ENCODE data around the gene SETD5. TPM values are rescaled to one million over a fixed set of nuclear protein-coding genes. Genes with fewer than 3 reads are reported as not detected.

Gene SETD5
- total and polyA plus RNA-seq, 2 experiments from 2014 or later = 143 to 172 TPM

- Histone ChIP-seq H3K27ac (ENCODE audit: low read depth) (0 out of 2 replicates have a peak overlapping the region, but pooled peaks have one; percentile 85), H3K27me3 (ENCODE audit: insufficient read depth) (no peaks in the 10 kb centered on the region), H3K4me3 (no peak overlapping the region), H3K36me3 (ENCODE audit: insufficient read depth) (no peaks in the 10 kb centered on the region), H2AFZ (no peak overlapping the region), H3K4me1 (ENCODE audit: insufficient read depth) (peaks cover 25% of the 10 kb centered on the region), H3K4me2 (peak overlapping the region; percentile 40), H3K79me2 (replicated peaks; ENCODE audit: insufficient read depth) (no peaks in the 10 kb centered on the region), H3F3A (replicated peaks; ENCODE audit: low read depth) (no peaks in the 10 kb centered on the region), H4K20me1 (replicated peaks; ENCODE audit: insufficient read depth) (no peaks in the 10 kb centered on the region), H3K9me2 (ENCODE audit: insufficient read depth) (no peaks in the 10 kb centered on the region)
- Mint-ChIP-seq H3K27me3 (ENCODE audit: insufficient read depth, low read depth, poor library complexity) (no peaks in the 10 kb centered on the region), H3K4me3 (no peak overlapping the region; the same call in 2 of the 3 replicates), H3K27ac (peak overlapping the region; percentile 92), H3K4me1 (peaks cover 51% of the 10 kb centered on the region), H3K9me3 (no peaks in the 10 kb centered on the region), H3K36me3 (ENCODE audit: low read depth) (peaks cover 10% of the 10 kb centered on the region)
- peak; percentile 95 to 97 for TF ChIP-seq CTCF (conservative IDR thresholded peaks at IDR 0.05; ENCODE audit: low read depth in 2 of 2)
- TF ChIP-seq NANOG (IDR thresholded peaks at IDR 0.05; ENCODE audit: borderline replicate concordance) = no peak
- TF ChIP-seq ZNF462 (CRISPR knock-in tag; IDR thresholded peaks at IDR 0.05) = no peak
- peak; percentile 81 for ATAC-seq
- DNase-seq (ENCODE audit: low spot score) = peak; percentile 80
These were observed 44.3 kb upstream of the SETD5 start for GRCh38 chr3:9352917-9353752.

All from GM23338 (cell line).